Measurements from ENCODE around the gene ID4. TPM values are rescaled to one million over a fixed set of nuclear protein-coding genes. Genes with fewer than 3 reads are reported as not detected.

ID4 gene, protein sequence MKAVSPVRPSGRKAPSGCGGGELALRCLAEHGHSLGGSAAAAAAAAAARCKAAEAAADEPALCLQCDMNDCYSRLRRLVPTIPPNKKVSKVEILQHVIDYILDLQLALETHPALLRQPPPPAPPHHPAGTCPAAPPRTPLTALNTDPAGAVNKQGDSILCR
- 0.19 and 0.23 TPM in 2 replicates for total RNA-seq

GRCh38 chr6:19836799-19837510 lies at the start of gene ID4:
Gene ID4, plus strand, starts transcription at chr6:19837370. Its CDS starts 385 bp downstream, at chr6:19837755.

Data from hair follicular keratinocyte (primary cell).